Peyer's patch (tissue), 4 donors: ENCODE data around the gene WDR86. TPM values are rescaled to one million over a fixed set of nuclear protein-coding genes. Genes with fewer than 3 reads are reported as not detected.

Experiments used
- DNase-seq, 3 donors: peaks; one replicate each; pipeline ENCODE4 v3.0.0-alpha.2; 2017 to 2019
- H3K27ac ChIP-seq, 4 donors: fragments of 200-600 bp; sonication (generic); one replicate each; pipeline ENCODE4 v1.5.1; 2016 to 2019
- H3K27me3 ChIP-seq, 2 donors: fragments of 200-600 bp; sonication (generic); one replicate each; pipeline ENCODE4 v1.5.1; 2019
- H3K36me3 ChIP-seq, 3 donors: fragments of 200-600 bp; sonication (generic); one replicate each; pipeline ENCODE4 v1.5.1; 2016 to 2019
- H3K4me1 ChIP-seq, 4 donors: fragments of 200-600 bp; sonication (generic); one replicate each; pipeline ENCODE4 v1.5.1; 2016 to 2019
- H3K4me3 ChIP-seq, 4 donors: fragments of 200-600 bp; sonication (generic); 1 replicate in 3 of 4; 2 replicates in 1 of 4; pipeline ENCODE4 v1.5.1; 2016 to 2019; ENCODE audit warnings: mild to moderate bottlenecking in 1 of 4
- H3K9me3 ChIP-seq, 4 donors: fragments of 200-600 bp; sonication (generic); one replicate each; pipeline ENCODE4 v1.5.1; 2016 to 2019; ENCODE audit warnings: mild to moderate bottlenecking in 1 of 4
- CTCF ChIP-seq, 6 experiments: fragments of 450-650 bp in 4 of 6; fragments of 200-600 bp in 2 of 6; sonication (generic) in 1 of 6; IDR thresholded peaks; one replicate each; pipeline ENCODE4 v1.5.1; 2017 to 2019; ENCODE audit warnings: antibody characterized with exemption in 6 of 6, mild to moderate bottlenecking in 3 of 6, moderate library complexity in 1 of 6
- POLR2A ChIP-seq, 2 donors: fragments of 450-650 bp; IDR thresholded peaks; one replicate each; pipeline ENCODE4 v1.5.1; 2017; ENCODE audit warnings: antibody characterized with exemption in 2 of 2, mild to moderate bottlenecking in 2 of 2, moderate library complexity in 2 of 2
- total RNA-seq, 4 donors: library from RNA; depleted of rRNA; stranded (reverse); fragments of >200 nt; gene quantifications; one replicate each; pipeline ENCODE4 v1.1.0, GENCODE V29; 2016

Gene WDR86
- 10 to 100 TPM in 1 of 4 donors, 1 to 10 TPM in 2, not detected in 1; 5.9 to 13.2 (median 6.6) TPM for total RNA-seq

- Histone ChIP-seq H3K9me3 (no peaks in the 10 kb centered on the region), H3K4me3 (peak within 1 kb of the TSS; percentile 40 to 56 (median 46)), H3K27me3 (peaks cover 0 to 25% of the 10 kb centered on the region in 2 donors), H3K36me3 (no peaks in the 10 kb centered on the region), H3K4me1 (peaks cover 0 to 19% (median 18%) of the 10 kb centered on the region in 4 donors), H3K27ac (peak within 1 kb of the TSS; percentile 55 to 78 (median 67))
- TF ChIP-seq CTCF (IDR thresholded peaks at IDR 0.05) (no peak), POLR2A (IDR thresholded peaks at IDR 0.05) (no peak)
- DNase-seq = peak in 1 of 3 donors; percentile 45
Observed at GRCh38 chr7:151409667-151410404, at the start of gene WDR86. TSS of gene WDR86 (minus strand) at chr7:151410038. CDS start at chr7:151409589, 449 bp downstream.

- H3K36me3 ChIP-seq = no peaks in the 10 kb centered on the region
- no peak overlapping the region for H3K4me3 ChIP-seq
- no peaks in the 10 kb centered on the region for H3K27me3 ChIP-seq
- DNase-seq = no peak
- H3K27ac ChIP-seq = no peak overlapping the region
- TF ChIP-seq CTCF (IDR thresholded peaks at IDR 0.05) (no peak), POLR2A (IDR thresholded peaks at IDR 0.05) (no peak)
- H3K4me1 ChIP-seq = peaks cover 0 to 19% (median 3%) of the 10 kb centered on the region in 4 donors
- H3K9me3 ChIP-seq = peaks cover 0 to 5% (median 0%) of the 10 kb centered on the region in 4 donors
Observed at GRCh38 chr7:151457534-151457933, 47.7 kb upstream of the WDR86 start.

GRCh38 chr7:151456782-151457181, 46.9 kb upstream of the WDR86 start:
- no peak for TF ChIP-seq POLR2A (IDR thresholded peaks at IDR 0.05)
- no peak for TF ChIP-seq CTCF (IDR thresholded peaks at IDR 0.05)
- H3K27ac ChIP-seq = no peak overlapping the region
- DNase-seq = peak in 1 of 3 donors; percentile 27
- no peak overlapping the region for H3K4me3 ChIP-seq
- no peaks in the 10 kb centered on the region for H3K36me3 ChIP-seq
- H3K27me3 ChIP-seq = no peaks in the 10 kb centered on the region
- no peaks in the 10 kb centered on the region for H3K9me3 ChIP-seq
- H3K4me1 ChIP-seq = peaks cover 0 to 19% (median 3%) of the 10 kb centered on the region in 4 donors

- H3K27ac ChIP-seq = no peak overlapping the region
- DNase-seq = peak in 1 of 3 donors; percentile 39
Observed at GRCh38 chr7:151456276-151456675, 46.4 kb upstream of the WDR86 start.

GRCh38 chr7:151455690-151456089, 45.9 kb upstream of the WDR86 start:
- no peaks in the 10 kb centered on the region for H3K36me3 ChIP-seq
- no peaks in the 10 kb centered on the region for H3K9me3 ChIP-seq
- H3K4me1 ChIP-seq = peaks cover 0 to 13% (median 2%) of the 10 kb centered on the region in 4 donors
- no peak for TF ChIP-seq POLR2A (IDR thresholded peaks at IDR 0.05)
- TF ChIP-seq CTCF (IDR thresholded peaks at IDR 0.05) = no peak
- H3K4me3 ChIP-seq = no peak overlapping the region
- no peaks in the 10 kb centered on the region for H3K27me3 ChIP-seq
- no peak for DNase-seq
- no peak overlapping the region for H3K27ac ChIP-seq

More at GRCh38 chr7:151456276-151456675, 46.4 kb upstream of the WDR86 start:
- Histone ChIP-seq H3K27me3 (no peaks in the 10 kb centered on the region), H3K4me1 (peaks cover 0 to 19% (median 3%) of the 10 kb centered on the region in 4 donors), H3K9me3 (no peaks in the 10 kb centered on the region), H3K4me3 (no peak overlapping the region), H3K36me3 (no peaks in the 10 kb centered on the region)
- TF ChIP-seq POLR2A (IDR thresholded peaks at IDR 0.05) (no peak), CTCF (IDR thresholded peaks at IDR 0.05) (no peak)
